DOHH2 (cell line): ENCODE measurements around the gene ASGR1.
"Not testable (repeated sequence)": the region's sequence is repeated elsewhere in the genome, so short reads cannot be mapped to it uniquely, and the experiment has no call there.

Experiments used
- CTCF ChIP-seq: fragments of 200-600 bp; sonication (generic); IDR thresholded peaks from one replicate; pipeline ENCODE4 v1.5.1; 2014; ENCODE audit warnings: antibody characterized with exemption, mild to moderate bottlenecking, low read depth, low read length; ENCODE audit not compliant: poor library complexity, severe bottlenecking
- EZH2phosphoT487 ChIP-seq: fragments of 200-600 bp; sonication (generic); IDR thresholded peaks from 2 replicates; pipeline ENCODE4 v1.6.1; 2017; ENCODE audit warnings: borderline replicate concordance, mild to moderate bottlenecking, antibody characterized with exemption, low read length, moderate library complexity, mixed read lengths

GRCh38 chr17:7172522-7173191 lies 6.5 kb downstream of the ASGR1 start:
- not testable (repeated sequence) for TF ChIP-seq CTCF, EZH2phosphoT487
